ENCODE results near the gene PALMD. TPM values are rescaled to one million over a fixed set of nuclear protein-coding genes. Genes with fewer than 3 reads are reported as not detected.
A peak's percentile ranks its signal among the peaks of the same experiment; 100 is the strongest.

The PALMD gene, protein sequence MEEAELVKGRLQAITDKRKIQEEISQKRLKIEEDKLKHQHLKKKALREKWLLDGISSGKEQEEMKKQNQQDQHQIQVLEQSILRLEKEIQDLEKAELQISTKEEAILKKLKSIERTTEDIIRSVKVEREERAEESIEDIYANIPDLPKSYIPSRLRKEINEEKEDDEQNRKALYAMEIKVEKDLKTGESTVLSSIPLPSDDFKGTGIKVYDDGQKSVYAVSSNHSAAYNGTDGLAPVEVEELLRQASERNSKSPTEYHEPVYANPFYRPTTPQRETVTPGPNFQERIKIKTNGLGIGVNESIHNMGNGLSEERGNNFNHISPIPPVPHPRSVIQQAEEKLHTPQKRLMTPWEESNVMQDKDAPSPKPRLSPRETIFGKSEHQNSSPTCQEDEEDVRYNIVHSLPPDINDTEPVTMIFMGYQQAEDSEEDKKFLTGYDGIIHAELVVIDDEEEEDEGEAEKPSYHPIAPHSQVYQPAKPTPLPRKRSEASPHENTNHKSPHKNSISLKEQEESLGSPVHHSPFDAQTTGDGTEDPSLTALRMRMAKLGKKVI
- total RNA-seq (2013) = 0.15 TPM
- polyA plus RNA-seq (not detected), polyA minus RNA-seq (not detected in 2 replicates), total RNA-seq (0 to 3.0 (median 0.07) reads per million in 11 experiments)

DNA sequence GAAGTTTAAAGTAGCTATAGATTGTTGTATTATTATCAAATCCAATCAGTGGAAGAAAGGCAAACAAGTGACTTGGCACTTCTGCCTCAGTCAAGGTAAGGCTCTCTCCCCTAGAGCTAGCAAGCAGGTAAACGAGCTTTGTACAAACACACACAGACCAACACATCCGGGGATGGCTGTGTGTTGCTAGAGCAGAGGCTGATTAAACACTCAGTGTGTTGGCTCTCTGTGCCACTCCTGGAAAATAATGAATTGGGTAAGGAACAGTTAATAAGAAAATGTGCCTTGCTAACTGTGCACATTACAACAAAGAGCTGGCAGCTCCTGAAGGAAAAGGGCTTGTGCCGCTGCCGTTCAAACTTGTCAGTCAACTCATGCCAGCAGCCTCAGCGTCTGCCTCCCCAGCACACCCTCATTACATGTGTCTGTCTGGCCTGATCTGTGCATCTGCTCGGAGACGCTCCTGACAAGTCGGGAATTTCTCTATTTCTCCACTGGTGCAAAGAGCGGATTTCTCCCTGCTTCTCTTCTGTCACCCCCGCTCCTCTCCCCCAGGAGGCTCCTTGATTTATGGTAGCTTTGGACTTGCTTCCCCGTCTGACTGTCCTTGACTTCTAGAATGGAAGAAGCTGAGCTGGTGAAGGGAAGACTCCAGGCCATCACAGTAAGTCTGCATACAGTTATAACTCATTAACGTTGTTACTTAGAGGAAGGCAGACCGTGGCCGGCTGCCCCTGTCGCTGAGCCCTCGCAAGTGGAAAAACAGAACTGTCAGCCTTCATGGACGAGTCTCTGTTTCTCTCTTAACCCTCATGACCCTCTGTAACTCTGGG is at the start of gene PALMD:
PALMD (plus strand) TSS at position 415 of the 833 bp plus-strand sequence; CDS start at position 620, 205 bp downstream.
- peaks cover 6 to 28% (median 8%) of the 10 kb centered on the region in 3 donors for H3K27me3 Mint-ChIP-seq (ENCODE audit: low read depth in 3 of 3)
- H3K9me3 Mint-ChIP-seq = no peaks in the 10 kb centered on the region
- intact Hi-C loops (cut with micrococcal nuclease) = no loop called here
- peak within 1 kb of the TSS in 1 of 2 donors; percentile 32 for H3K4me3 Mint-ChIP-seq
- TF ChIP-seq, protein P1, sequence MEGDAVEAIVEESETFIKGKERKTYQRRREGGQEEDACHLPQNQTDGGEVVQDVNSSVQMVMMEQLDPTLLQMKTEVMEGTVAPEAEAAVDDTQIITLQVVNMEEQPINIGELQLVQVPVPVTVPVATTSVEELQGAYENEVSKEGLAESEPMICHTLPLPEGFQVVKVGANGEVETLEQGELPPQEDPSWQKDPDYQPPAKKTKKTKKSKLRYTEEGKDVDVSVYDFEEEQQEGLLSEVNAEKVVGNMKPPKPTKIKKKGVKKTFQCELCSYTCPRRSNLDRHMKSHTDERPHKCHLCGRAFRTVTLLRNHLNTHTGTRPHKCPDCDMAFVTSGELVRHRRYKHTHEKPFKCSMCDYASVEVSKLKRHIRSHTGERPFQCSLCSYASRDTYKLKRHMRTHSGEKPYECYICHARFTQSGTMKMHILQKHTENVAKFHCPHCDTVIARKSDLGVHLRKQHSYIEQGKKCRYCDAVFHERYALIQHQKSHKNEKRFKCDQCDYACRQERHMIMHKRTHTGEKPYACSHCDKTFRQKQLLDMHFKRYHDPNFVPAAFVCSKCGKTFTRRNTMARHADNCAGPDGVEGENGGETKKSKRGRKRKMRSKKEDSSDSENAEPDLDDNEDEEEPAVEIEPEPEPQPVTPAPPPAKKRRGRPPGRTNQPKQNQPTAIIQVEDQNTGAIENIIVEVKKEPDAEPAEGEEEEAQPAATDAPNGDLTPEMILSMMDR (IDR thresholded peaks at IDR 0.05) = no peak
- H3K4me3 ChIP-seq (replicated peaks in 1 of 3; ENCODE audit: low read depth in 2 of 3, low read length in 3 of 3) = no peak within 1 kb of the TSS
- WGBS (ENCODE audit: insufficient coverage) = 29% methylated on average over 5 of the region's 17 CpGs
- H3K27ac Mint-ChIP-seq = no peak within 1 kb of the TSS
- H2AFZ ChIP-seq (ENCODE audit: insufficient read depth, low read depth, low read length, poor library complexity, severe bottlenecking) = peak within 1 kb of the TSS; percentile 33
- no peak within 1 kb of the TSS for H3K27ac ChIP-seq (ENCODE audit: low read depth in 1 of 2, low read length in 2 of 2)
- no peaks in the 10 kb centered on the region for H3K36me3 Mint-ChIP-seq
- no peak within 1 kb of the TSS for H3K9ac ChIP-seq (ENCODE audit: insufficient read depth, low read length, poor library complexity, severe bottlenecking)
- H4K20me1 ChIP-seq (ENCODE audit: insufficient read depth, low read length) = no peaks in the 10 kb centered on the region
- no peak for DNase-seq
- H3K4me1 Mint-ChIP-seq = no peaks in the 10 kb centered on the region
- H3K4me1 ChIP-seq (ENCODE audit: control insufficient read depth in 1 of 2, insufficient read depth in 2 of 2, low read length in 2 of 2) = no peaks in the 10 kb centered on the region
- H3K4me2 ChIP-seq (replicated peaks; ENCODE audit: extremely low read depth, low read length, poor library complexity, severe bottlenecking) = no peak within 1 kb of the TSS
- H3K27me3 ChIP-seq (ENCODE audit: control insufficient read depth in 2 of 2, insufficient read depth in 2 of 2, low read length in 2 of 2) = peaks cover 12 to 16% of the 10 kb centered on the region in 2 donors
- no peaks in the 10 kb centered on the region for H3K79me2 ChIP-seq (ENCODE audit: insufficient read depth, low read length)
- no peaks in the 10 kb centered on the region for H3K9me3 ChIP-seq (replicated peaks in 1 of 2; ENCODE audit: control insufficient read depth in 1 of 2, insufficient read depth in 1 of 2, low read length in 2 of 2)
- H3K36me3 ChIP-seq (replicated peaks in 1 of 2; ENCODE audit: control insufficient read depth in 1 of 2, insufficient read depth in 2 of 2, low read length in 2 of 2) = no peaks in the 10 kb centered on the region
